DMS53 (cell line): ENCODE measurements around the gene MSTN.
A peak's percentile ranks its signal among the peaks of the same experiment; 100 is the strongest.

ENCODE experiments used
- DNase-seq: peaks from one replicate; lab custom pipeline; 2025; lab: John Stamatoyannopoulos, UW

Gene MSTN

GRCh38 chr2:190062601-190063000, at the start of gene MSTN:
Gene MSTN (minus strand): TSS chr2:190062729. CDS start chr2:190062596, 133 bp downstream.
- DNase-seq: no peak

- no peak for DNase-seq
These were observed 48.6 kb upstream of the MSTN start for GRCh38 chr2:190111166-190111565.

- no peak for DNase-seq
These were observed 48.2 kb upstream of the MSTN start for GRCh38 chr2:190110699-190111098.

GRCh38 chr2:190110131-190110530, 47.6 kb upstream of the MSTN start:
- no peak for DNase-seq

GRCh38 chr2:190107409-190107808, 44.9 kb upstream of the MSTN start:
- no peak for DNase-seq

GRCh38 chr2:190106783-190107182, 44.3 kb upstream of the MSTN start:
- no peak for DNase-seq

- DNase-seq: no peak
These were observed 43.0 kb upstream of the MSTN start for GRCh38 chr2:190105554-190105953.

GRCh38 chr2:190103144-190103543, 40.6 kb upstream of the MSTN start:
- no peak for DNase-seq

- DNase-seq: no peak
These were observed 37.6 kb upstream of the MSTN start for GRCh38 chr2:190099890-190100697.

GRCh38 chr2:190098851-190099250, 36.3 kb upstream of the MSTN start:
- DNase-seq: no peak

GRCh38 chr2:190097115-190097514, 34.6 kb upstream of the MSTN start:
- DNase-seq: no peak

GRCh38 chr2:190094316-190094871, 31.9 kb upstream of the MSTN start:
- DNase-seq: no peak

GRCh38 chr2:190093793-190094192, 31.3 kb upstream of the MSTN start:
- no peak for DNase-seq

- no peak for DNase-seq
These were observed 27.6 kb upstream of the MSTN start for GRCh38 chr2:190090148-190090547.

GRCh38 chr2:190088917-190089316, 26.4 kb upstream of the MSTN start:
- peak; percentile 84 for DNase-seq

GRCh38 chr2:190084704-190085103, 22.2 kb upstream of the MSTN start:
- DNase-seq: no peak

GRCh38 chr2:190082118-190082517, 19.6 kb upstream of the MSTN start:
- DNase-seq: no peak

GRCh38 chr2:190080527-190081049, 18.1 kb upstream of the MSTN start:
- no peak for DNase-seq

- DNase-seq: no peak
These were observed 16.6 kb upstream of the MSTN start for GRCh38 chr2:190079160-190079559.

GRCh38 chr2:190075623-190076022, 13.1 kb upstream of the MSTN start:
- no peak for DNase-seq

- peak; percentile 80 for DNase-seq
These were observed 7.6 kb upstream of the MSTN start for GRCh38 chr2:190069936-190070696.

GRCh38 chr2:190068764-190069163, 6.2 kb upstream of the MSTN start:
- no peak for DNase-seq

GRCh38 chr2:190065839-190066238, 3.3 kb upstream of the MSTN start:
- no peak for DNase-seq
